Liver (tissue), 9 donors: ENCODE results near the gene C19orf25. TPM values are rescaled to one million over a fixed set of nuclear protein-coding genes. Genes with fewer than 3 reads are reported as not detected.
"Not testable (repeated sequence)": the region's sequence is repeated elsewhere in the genome, so short reads cannot be mapped to it uniquely, and the experiment has no call there.

ENCODE experiments used
- DNase-seq: peaks from one replicate; pipeline ENCODE4 v3.0.0-alpha.2; 2017; ENCODE audit warnings: low spot score
- H3K27ac ChIP-seq, 2 donors: one replicate each; pipeline ENCODE4 v1.7.0; 2013; ENCODE audit warnings: inconsistent platforms in 2 of 2, low read length in 2 of 2, control low read depth in 1 of 2, low read depth in 1 of 2, mild to moderate bottlenecking in 1 of 2
- H3K27me3 ChIP-seq, 4 donors: one replicate each; pipeline versions ENCODE4 v1.6.1 to v1.7.0; 2013; ENCODE audit warnings: low read length in 3 of 4, inconsistent platforms in 1 of 4, mild to moderate bottlenecking in 1 of 4, moderate library complexity in 1 of 4; ENCODE audit not compliant: control insufficient read depth in 4 of 4, insufficient read depth in 4 of 4
- H3K36me3 ChIP-seq, 4 donors: one replicate each; pipeline versions ENCODE4 v1.6.1 to v1.7.0; 2013; ENCODE audit warnings: low read length in 3 of 4, mild to moderate bottlenecking in 3 of 4, low read depth in 1 of 4, moderate library complexity in 1 of 4; ENCODE audit not compliant: control insufficient read depth in 4 of 4, insufficient read depth in 3 of 4
- H3K4me1 ChIP-seq, 4 donors: one replicate each; pipeline versions ENCODE4 v1.6.1 to v1.7.0; 2013; ENCODE audit warnings: low read length in 3 of 4, mild to moderate bottlenecking in 3 of 4, moderate library complexity in 1 of 4; ENCODE audit not compliant: control insufficient read depth in 4 of 4, insufficient read depth in 4 of 4
- H3K4me3 ChIP-seq, 3 donors: one replicate each; pipeline versions ENCODE4 v1.6.1 to v1.7.0; 2013; ENCODE audit warnings: low read length in 3 of 3, control low read depth in 1 of 3, low read depth in 1 of 3, mild to moderate bottlenecking in 1 of 3
- H3K9ac ChIP-seq, 2 donors: one replicate each; pipeline ENCODE4 v1.7.0; 2013; ENCODE audit warnings: low read length in 2 of 2, mild to moderate bottlenecking in 2 of 2, moderate library complexity in 2 of 2, control low read depth in 1 of 2, low read depth in 1 of 2
- H3K9me3 ChIP-seq, 4 donors: one replicate each; pipeline versions ENCODE4 v1.6.1 to v1.7.0; 2013; ENCODE audit warnings: low read length in 3 of 4; ENCODE audit not compliant: control insufficient read depth in 4 of 4
- EGR1 ChIP-seq, 2 donors: IDR thresholded peaks; 2 replicates each; pipeline ENCODE4 v1.6.1; 2016 to 2018; ENCODE audit warnings: antibody characterized with exemption in 2 of 2, low read depth in 2 of 2
- FOXA1 ChIP-seq: IDR thresholded peaks from 2 replicates; pipeline ENCODE4 v1.6.1; 2016; ENCODE audit warnings: antibody characterized with exemption
- FOXA2 ChIP-seq: IDR thresholded peaks from 2 replicates; pipeline ENCODE4 v1.6.1; 2016; ENCODE audit warnings: antibody characterized with exemption
- GABPA ChIP-seq, 2 donors: IDR thresholded peaks in 1 of 2; conservative IDR thresholded peaks in 1 of 2; 2 replicates each; pipeline ENCODE4 v1.6.1; 2016; ENCODE audit warnings: antibody characterized with exemption in 2 of 2, mild to moderate bottlenecking in 1 of 2, moderate library complexity in 1 of 2
- HNF4A ChIP-seq, 2 donors: conservative IDR thresholded peaks; 2 replicates each; pipeline ENCODE4 v1.6.1; 2016; ENCODE audit warnings: antibody characterized with exemption in 2 of 2, mild to moderate bottlenecking in 2 of 2
- HNF4G ChIP-seq: IDR thresholded peaks from 2 replicates; pipeline ENCODE4 v1.6.1; 2016; ENCODE audit warnings: antibody characterized with exemption
- JUND ChIP-seq, 2 donors: IDR thresholded peaks; 2 replicates each; pipeline ENCODE4 v1.6.1; 2016; ENCODE audit warnings: antibody characterized with exemption in 2 of 2
- NR2F2 ChIP-seq: IDR thresholded peaks from 2 replicates; pipeline ENCODE4 v1.6.1; 2016; ENCODE audit warnings: antibody characterized with exemption
- REST ChIP-seq: IDR thresholded peaks from 2 replicates; pipeline ENCODE4 v1.6.1; 2016; ENCODE audit warnings: antibody characterized with exemption, mild to moderate bottlenecking
- RXRA ChIP-seq, 2 donors: IDR thresholded peaks; 2 replicates each; pipeline ENCODE4 v1.6.1; 2017 to 2018; ENCODE audit warnings: antibody characterized with exemption in 2 of 2, mild to moderate bottlenecking in 1 of 2
- SP1 ChIP-seq: IDR thresholded peaks from 2 replicates; pipeline ENCODE4 v1.6.1; 2018; ENCODE audit warnings: antibody characterized with exemption, mild to moderate bottlenecking
- TAF1 ChIP-seq: conservative IDR thresholded peaks from 2 replicates; pipeline ENCODE4 v1.6.1; 2016; ENCODE audit warnings: antibody characterized with exemption, mild to moderate bottlenecking
- YY1 ChIP-seq: IDR thresholded peaks from 2 replicates; pipeline ENCODE4 v1.6.1; 2016; ENCODE audit warnings: antibody characterized with exemption, mild to moderate bottlenecking
- WGBS: extraction: QIAGEN DNeasy Blood & Tissue Kit; methylation state at CpG from one replicate; pipeline ENCODE4 v1.1.7; 2013; 5-methylcytosine and 5-hydroxymethylcytosine counted together
- polyA plus RNA-seq, 2 donors: library from polyadenylated mRNA; stranded (reverse) in 1 of 2; unstranded in 1 of 2; fragments of 200-250 nt in 1 of 2; fragments of >200 nt in 1 of 2; fragmentation: Nextera tagmentation in 1 of 2; extraction: Ambion mirVana in 1 of 2; gene quantifications; one replicate each; pipeline versions ENCODE4 v1.2.1 to v1.2.3, GENCODE V29; 2013 to 2015
- total RNA-seq, 2 donors: library from RNA; depleted of rRNA; stranded (reverse); fragments of >200 nt; gene quantifications; one replicate each; pipeline ENCODE4 v1.2.3, GENCODE V29; 2014
- TF ChIP-seq, protein P1 (sequence below): fragments of 150-350 bp; IDR thresholded peaks from 2 replicates; pipeline ENCODE4 v1.5.1; 2017; ENCODE audit warnings: improper control_type of control experiment, low read depth, low read length; ENCODE audit not compliant: missing input control
- TF ChIP-seq, protein P2 (sequence below): IDR thresholded peaks from 2 replicates; pipeline ENCODE4 v1.6.1; 2016; ENCODE audit warnings: antibody characterized with exemption
- donor health status: healthy.
- donor health status: healthy.
- donor health status: healthy.
- donor health status: healthy.
- donor health status: healthy.

C19orf25 gene
- total and polyA plus RNA-seq, 4 donors = 15.1 to 19.8 (median 18.5) TPM

DNA sequence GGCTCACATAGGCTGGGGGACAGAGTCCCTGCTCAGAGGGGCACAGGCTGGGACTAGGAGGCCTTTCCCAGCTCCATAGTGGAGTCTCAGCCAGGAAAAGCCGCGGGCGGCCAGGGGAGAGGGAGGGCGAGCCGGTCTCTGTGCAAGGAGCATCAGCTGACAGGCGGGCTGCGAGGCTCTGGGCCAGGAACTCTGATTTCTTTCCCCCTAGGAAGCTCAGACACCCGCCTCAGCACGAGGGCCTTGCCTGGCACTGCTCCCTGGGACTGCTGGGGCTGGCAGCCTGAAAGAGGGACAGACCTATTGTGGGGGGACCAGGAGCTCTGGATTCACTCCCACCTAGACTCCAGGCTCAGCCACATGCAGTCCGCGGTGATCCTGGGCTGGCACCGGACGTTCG lies 42.6 kb upstream of the C19orf25 start:
- H3K27me3 ChIP-seq = peaks cover 0 to 18% (median 5%) of the 10 kb centered on the region in 4 donors
- WGBS = 68% methylated on average over 14 of the region's 14 CpGs

GRCh38 chr19:1520203-1520780 lies 41.3 kb upstream of the C19orf25 start:
- peaks cover 0 to 17% (median 4%) of the 10 kb centered on the region in 4 donors for H3K27me3 ChIP-seq
- no peak overlapping the region for H3K9ac ChIP-seq
- no peak overlapping the region for H3K27ac ChIP-seq
- WGBS = 71% methylated on average over 17 of the region's 17 CpGs
- H3K36me3 ChIP-seq = no peaks in the 10 kb centered on the region
- H3K4me3 ChIP-seq = no peak overlapping the region
- H3K4me1 ChIP-seq = peaks cover 0 to 5% (median 2%) of the 10 kb centered on the region in 4 donors
- no peaks in the 10 kb centered on the region for H3K9me3 ChIP-seq
- no peak for DNase-seq
- TF ChIP-seq FOXA1 (no peak), SP1 (no peak), HNF4A (conservative IDR thresholded peaks at IDR 0.05) (no peak), NR2F2 (no peak), TAF1 (no peak), EGR1 (IDR thresholded peaks at IDR 0.05; ENCODE audit: low read depth in 2 of 2) (no peak), RXRA (IDR thresholded peaks at IDR 0.05) (no peak), GABPA (IDR thresholded peaks at IDR 0.05 in 1 of 2, conservative IDR thresholded peaks at IDR 0.05 in 1 of 2) (no peak), JUND (IDR thresholded peaks at IDR 0.05) (no peak)
- TF ChIP-seq, protein P1, sequence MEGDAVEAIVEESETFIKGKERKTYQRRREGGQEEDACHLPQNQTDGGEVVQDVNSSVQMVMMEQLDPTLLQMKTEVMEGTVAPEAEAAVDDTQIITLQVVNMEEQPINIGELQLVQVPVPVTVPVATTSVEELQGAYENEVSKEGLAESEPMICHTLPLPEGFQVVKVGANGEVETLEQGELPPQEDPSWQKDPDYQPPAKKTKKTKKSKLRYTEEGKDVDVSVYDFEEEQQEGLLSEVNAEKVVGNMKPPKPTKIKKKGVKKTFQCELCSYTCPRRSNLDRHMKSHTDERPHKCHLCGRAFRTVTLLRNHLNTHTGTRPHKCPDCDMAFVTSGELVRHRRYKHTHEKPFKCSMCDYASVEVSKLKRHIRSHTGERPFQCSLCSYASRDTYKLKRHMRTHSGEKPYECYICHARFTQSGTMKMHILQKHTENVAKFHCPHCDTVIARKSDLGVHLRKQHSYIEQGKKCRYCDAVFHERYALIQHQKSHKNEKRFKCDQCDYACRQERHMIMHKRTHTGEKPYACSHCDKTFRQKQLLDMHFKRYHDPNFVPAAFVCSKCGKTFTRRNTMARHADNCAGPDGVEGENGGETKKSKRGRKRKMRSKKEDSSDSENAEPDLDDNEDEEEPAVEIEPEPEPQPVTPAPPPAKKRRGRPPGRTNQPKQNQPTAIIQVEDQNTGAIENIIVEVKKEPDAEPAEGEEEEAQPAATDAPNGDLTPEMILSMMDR = no peak

More for the DNA sequence above, 42.6 kb upstream of the C19orf25 start:
- Histone ChIP-seq H3K36me3 (no peaks in the 10 kb centered on the region), H3K9ac (no peak overlapping the region), H3K4me3 (no peak overlapping the region), H3K9me3 (no peaks in the 10 kb centered on the region), H3K4me1 (peaks cover 0 to 5% (median 2%) of the 10 kb centered on the region in 4 donors), H3K27ac (no peak overlapping the region)
- TF ChIP-seq FOXA2 (no peak), HNF4G (no peak), JUND (IDR thresholded peaks at IDR 0.05) (no peak), GABPA (IDR thresholded peaks at IDR 0.05 in 1 of 2, conservative IDR thresholded peaks at IDR 0.05 in 1 of 2) (no peak), SP1 (no peak), TAF1 (no peak), RXRA (IDR thresholded peaks at IDR 0.05) (no peak), EGR1 (IDR thresholded peaks at IDR 0.05; ENCODE audit: low read depth in 2 of 2) (no peak)
- no peak for DNase-seq

DNA sequence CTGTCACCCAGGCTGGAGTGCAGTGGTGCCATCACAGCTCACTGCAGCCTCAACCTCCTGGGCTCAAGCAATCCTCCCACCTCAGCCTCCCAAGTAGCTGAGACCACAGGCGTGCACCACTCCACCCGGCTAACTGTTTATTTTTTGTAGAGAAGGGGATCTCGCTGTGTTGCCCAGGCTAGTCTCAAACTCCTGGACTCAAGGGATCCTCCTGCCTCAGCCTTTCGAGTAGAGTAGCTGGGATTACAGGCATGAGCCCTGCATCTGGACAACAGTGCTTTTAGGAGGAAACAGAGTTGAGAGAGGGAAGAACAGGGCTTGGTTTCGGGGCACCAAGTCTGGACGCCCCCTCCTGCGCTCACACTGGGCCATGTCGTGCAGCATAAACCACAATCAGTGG lies 40.8 kb upstream of the C19orf25 start:
- H3K4me3 ChIP-seq, H3K4me1 ChIP-seq, H3K27ac ChIP-seq, H3K9me3 ChIP-seq, DNase-seq, H3K36me3 ChIP-seq, H3K9ac ChIP-seq: not testable (repeated sequence)
- WGBS = 87% methylated on average over 8 of the region's 8 CpGs
- peaks cover 0 to 12% (median 5%) of the 10 kb centered on the region in 4 donors for H3K27me3 ChIP-seq

DNA sequence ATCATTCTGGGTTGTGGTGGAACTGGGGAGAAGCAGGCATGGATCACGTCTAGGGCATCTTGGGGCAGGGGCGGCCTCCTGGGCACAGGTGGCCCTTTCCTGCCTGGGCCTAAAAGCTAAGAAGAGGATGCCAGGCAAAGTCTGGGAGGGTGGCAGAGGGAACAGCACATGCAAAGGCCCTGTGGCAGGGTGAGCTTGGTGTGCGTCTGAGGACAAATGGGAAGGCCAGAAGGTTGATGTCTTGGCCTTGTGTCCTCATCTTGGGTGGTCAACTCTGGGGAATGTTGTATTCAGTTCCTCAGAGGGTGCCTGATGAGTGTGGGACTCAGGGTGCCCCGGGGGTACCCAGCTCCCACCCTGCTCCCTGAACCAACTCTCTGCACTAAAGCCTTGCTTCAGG lies 39.5 kb upstream of the C19orf25 start:
- WGBS = 90% methylated on average over 4 of the region's 4 CpGs
- TF ChIP-seq REST = no peak
- TF ChIP-seq, protein P1 = no peak
- TF ChIP-seq HNF4G = no peak
- TF ChIP-seq YY1 = no peak
- TF ChIP-seq JUND (IDR thresholded peaks at IDR 0.05) = no peak
- no peak for TF ChIP-seq RXRA (IDR thresholded peaks at IDR 0.05)
- TF ChIP-seq, protein P2, sequence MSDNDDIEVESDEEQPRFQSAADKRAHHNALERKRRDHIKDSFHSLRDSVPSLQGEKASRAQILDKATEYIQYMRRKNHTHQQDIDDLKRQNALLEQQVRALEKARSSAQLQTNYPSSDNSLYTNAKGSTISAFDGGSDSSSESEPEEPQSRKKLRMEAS = no peak

More for the DNA sequence above, 39.5 kb upstream of the C19orf25 start:
- Histone ChIP-seq H3K27me3 (peaks cover 0 to 3% (median 3%) of the 10 kb centered on the region in 4 donors), H3K36me3 (no peaks in the 10 kb centered on the region), H3K27ac (no peak overlapping the region), H3K9ac (no peak overlapping the region), H3K4me1 (peaks cover 0 to 4% (median 1%) of the 10 kb centered on the region in 4 donors), H3K4me3 (no peak overlapping the region), H3K9me3 (no peaks in the 10 kb centered on the region)
- DNase-seq = no peak
